HG02885 (cell line): ENCODE data around the gene TRPM3.

Experiments
- ATAC-seq: cut with Tn5 transposase; IDR thresholded peaks from one replicate; pipeline ENCODE4 v1.9.1; 2021; ENCODE audit warnings: mild to moderate bottlenecking; ENCODE audit not compliant: unreplicated experiment, poor library complexity

TRPM3 gene

DNA sequence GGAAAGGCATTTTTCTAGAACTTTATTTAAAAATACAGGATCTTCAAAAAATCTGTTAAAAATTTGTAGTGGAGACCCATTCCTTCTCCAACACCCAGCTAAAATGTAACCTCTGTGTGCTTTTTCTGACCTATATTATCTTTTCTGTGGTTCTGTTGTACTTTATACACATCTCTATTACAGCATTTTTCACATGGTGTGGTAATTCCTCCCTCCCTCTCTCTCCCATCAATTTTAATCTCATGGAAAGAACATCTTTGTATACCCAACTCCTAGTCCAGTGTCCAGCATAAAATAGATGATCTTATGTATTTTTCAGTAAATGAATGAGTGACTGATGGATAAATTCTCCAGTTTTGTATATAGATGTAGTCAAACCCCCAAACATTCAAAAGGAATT is 523.5 kb downstream of the TRPM3 start:
- ATAC-seq, result no peak

- ATAC-seq, result no peak
Observed at GRCh38 chr9:70595211-70595610, 526.2 kb downstream of the TRPM3 start.

DNA sequence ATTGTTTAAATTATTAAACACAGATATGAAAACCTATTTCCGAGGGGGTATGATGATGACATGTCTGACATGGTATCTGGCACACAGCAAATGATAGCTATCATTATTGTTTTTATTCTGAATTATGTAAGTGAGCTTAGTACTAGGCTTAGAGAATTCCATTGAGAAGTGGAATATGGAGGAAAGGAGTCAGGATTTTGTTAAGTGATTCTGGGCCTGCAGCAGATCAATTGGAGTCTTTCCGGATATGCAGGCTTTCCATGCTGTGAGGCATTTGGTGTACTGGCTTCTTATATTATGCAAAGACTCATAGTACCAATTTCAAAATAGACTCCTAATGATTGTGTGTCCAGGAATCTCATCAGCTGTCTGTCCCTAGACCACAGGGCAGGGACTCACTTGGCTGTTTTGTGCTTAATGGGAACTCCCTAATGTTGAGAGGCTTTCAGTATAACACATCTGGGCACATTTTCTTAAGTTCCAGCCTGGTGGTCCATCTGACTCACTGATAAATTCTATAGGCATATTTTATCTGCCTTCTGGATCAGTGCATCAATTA is 527.0 kb downstream of the TRPM3 start:
- ATAC-seq, result no peak

DNA sequence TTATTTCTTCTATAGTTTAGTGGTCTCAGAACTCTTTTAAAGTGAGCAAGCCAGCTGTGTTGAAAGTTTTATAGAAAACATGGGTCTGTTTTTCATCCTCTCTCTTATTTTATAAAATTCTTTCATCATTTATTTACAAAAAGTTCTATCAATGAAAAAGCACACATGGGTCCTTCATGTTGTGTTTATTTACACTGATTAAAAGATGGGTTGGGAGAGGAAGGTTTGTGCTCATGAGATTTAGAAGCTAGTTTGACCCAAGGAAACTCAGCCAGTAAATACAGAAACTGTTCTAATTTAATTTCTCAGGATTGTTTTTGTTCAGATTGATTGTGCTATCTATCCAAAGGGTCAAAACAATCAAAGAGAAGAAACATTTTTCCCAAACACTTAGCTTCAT is 528.2 kb downstream of the TRPM3 start:
- ATAC-seq, result no peak

GRCh38 chr9:70590315-70590677 is 531.1 kb downstream of the TRPM3 start:
- ATAC-seq, result no peak

GRCh38 chr9:70589571-70590314 is 531.7 kb downstream of the TRPM3 start:
- no peak for ATAC-seq

- ATAC-seq, result no peak
Observed at GRCh38 chr9:70588999-70589398, 532.4 kb downstream of the TRPM3 start.

- no peak for ATAC-seq
Observed at GRCh38 chr9:70588381-70588780, 533.0 kb downstream of the TRPM3 start.

DNA sequence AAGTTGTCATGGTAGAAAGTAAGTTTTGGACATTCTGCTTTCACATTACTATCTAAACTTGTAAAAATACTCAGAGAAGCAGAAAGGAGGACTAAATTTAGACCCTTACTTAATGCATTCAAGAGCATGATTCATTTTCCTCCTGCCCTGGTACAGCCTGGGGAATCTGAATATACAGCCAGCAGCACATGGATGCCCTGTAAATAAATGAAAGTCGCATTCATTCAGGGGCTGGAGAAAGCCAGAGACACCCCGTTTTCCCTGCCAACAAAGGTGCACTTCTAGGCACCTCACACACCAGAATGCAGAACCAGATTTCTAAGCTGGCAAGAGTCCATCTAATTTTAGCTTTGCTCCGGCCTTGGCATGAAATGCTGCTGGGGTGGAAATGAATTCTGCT is 534.2 kb downstream of the TRPM3 start:
- no peak for ATAC-seq

GRCh38 chr9:70586476-70586875 is 534.9 kb downstream of the TRPM3 start:
- no peak for ATAC-seq

- no peak for ATAC-seq
Observed at GRCh38 chr9:70581955-70582350, 539.5 kb downstream of the TRPM3 start.

DNA sequence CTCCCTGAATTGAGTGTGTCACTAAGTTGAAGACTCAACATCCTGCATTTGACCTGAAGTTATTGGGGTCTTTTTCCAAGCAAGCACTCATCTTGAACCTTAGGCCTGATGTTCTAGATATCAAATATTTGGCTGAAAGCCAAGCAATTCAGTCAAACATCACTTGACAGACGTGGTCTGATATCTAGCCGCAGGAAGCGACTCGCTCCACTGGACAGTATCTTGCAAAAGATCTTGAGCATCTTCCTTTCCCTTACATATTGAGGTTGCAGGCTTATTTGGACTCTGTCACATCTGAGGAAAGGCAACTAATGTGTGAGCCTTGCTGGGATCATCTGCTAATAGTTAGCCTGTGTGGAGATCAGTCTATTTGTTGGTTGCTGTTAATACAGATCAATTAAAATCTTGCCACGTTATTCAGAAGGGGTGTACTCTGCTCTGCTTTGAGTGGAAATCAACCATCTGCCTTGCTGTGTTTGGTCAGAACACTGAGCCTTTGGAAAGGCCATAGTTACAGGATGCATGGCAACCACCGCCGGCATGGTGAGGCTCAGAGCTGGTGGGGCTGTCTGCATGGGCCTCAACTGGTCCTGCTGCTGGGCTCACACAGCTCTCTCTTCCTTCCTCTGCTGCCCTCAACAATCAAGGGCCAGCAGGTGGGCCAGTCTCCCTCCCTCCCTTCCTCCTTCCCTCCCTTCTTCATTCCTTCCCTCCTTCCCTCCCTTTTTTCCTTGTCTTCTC is 540.0 kb downstream of the TRPM3 start:
- no peak for ATAC-seq

DNA sequence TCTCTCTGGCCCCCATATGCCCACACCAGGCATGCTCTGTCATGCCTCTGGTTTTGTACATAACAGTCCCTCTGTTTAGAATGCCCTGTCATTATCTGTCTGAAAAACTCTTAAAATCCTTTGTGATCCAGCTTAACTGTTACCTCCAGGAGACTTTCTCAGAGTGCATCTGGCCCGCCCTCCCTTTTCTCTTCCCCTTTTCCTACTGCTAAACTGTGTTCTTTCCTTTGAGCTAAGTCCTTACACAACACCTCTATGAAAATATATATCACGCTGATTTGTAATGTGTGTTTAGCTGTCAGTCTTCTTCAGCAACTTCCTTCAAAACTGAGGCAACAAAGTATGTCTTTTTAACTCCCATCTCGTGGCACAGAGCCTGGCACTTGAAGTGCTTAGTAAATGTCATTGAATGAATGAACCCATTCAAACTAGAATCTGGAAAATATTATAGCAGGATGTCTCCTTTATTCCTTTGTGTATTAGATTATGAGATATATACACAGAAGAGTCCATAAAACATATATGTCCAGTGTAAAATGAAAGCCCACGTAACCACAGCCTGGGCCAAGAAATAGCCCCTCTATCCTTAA is 540.7 kb downstream of the TRPM3 start:
- no peak for ATAC-seq

DNA sequence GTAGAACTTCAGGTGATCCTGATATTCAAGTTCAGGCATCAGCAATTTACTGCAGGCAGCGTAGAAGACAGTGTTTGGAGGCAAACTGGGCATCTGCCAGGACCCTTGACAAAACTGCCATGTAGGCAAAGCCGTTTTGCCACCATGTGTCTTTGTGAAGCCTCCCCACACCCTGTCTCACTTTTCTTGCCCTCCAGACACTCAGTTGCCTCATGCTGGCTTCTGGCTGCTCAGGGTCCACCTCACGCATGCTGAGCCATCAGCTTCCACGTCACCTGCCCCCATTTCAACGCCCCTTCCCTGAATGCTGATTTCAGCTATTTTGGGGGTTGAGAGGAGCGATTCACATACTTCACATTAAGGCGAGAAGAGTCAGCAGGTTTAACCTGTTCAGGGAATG is 541.7 kb downstream of the TRPM3 start:
- no peak for ATAC-seq

DNA sequence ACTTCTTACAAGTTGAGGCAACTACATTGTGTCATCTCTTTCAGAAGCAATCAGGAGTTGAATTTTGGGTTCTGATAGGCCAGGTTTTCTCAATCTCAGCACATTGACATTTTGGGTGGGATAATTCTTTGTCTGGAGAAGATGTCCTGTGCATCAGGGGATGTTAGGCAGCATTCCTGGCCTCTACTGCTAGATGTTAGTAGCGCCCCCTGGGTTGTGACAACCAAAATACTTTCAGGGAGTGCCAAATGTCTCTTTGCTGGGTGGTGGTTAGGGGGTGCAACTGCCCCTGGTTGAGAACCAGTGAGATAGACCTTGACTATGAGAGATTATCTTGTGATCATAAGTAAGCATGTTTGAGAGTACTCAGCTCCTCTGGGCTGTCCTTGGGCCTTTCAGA is 542.7 kb downstream of the TRPM3 start:
- no peak for ATAC-seq

DNA sequence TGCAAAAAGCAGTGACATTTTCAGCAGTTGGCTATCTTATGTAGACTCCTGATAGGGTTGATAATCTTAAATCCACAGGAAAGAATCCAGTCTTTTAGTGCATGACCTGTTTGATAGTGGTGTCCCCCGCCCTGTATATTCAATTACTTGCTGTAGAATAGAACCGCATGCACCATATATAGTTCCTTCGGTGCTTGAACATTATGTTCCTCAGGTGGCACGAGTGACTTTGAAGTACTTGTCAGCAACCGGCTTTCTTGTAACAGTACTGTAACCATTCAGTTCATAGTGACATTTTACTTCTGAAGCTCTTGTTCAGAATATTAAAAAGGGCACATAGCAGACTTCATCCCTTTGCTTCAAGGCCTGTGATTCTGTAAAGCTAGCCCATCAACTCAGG is 543.8 kb downstream of the TRPM3 start:
- no peak for ATAC-seq

DNA sequence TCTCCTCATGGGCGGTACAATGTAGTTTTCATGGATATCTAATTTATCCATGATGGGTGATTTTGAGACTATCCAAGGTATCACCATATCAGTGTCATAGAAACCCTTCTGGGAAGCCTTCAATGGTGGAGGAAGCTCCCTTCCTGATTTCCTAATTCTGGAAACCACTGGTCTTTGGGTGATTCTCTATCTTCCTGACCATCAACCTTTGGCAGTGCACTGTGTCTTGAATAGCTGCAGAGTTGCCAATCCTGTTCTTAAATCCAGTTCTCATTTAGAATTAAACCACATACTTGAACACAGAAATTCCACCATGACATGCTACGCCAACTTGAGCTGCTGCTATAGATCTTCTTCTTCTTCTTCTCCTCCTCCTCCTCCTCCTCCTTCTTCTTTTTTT is 545.3 kb downstream of the TRPM3 start:
- ATAC-seq, result no peak

DNA sequence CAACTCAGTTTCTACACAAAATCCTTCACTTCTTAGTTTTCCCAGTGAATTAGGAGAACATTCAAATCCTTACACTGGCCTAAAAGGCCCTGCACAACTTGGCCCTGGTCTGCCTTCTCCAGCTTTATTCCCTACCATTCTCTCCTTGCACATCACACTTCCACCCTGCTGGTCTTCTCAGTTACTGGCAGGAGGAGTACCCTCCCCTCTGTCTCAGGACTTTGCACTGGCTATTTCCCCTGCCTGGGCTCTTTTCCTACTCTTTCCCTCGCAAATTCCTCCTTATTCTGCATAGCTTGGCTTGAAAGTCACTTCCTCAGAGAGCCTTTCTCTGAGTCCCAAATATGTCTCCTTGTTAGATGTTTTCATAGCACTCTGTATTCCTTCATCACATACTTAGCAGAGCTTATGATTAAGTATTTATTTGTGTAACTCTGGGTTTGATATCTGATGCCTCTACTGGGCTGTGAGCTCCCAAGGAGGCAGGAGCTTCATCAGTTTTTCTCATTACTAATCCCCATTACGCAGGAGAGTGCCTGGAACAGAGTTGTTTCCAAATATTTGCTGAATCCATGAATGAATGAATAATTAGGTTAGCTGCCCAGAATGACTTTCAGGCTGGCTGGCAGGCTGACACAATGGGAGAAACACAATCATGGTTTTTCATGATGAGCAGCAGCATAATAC is 547.1 kb downstream of the TRPM3 start:
- no peak for ATAC-seq

DNA sequence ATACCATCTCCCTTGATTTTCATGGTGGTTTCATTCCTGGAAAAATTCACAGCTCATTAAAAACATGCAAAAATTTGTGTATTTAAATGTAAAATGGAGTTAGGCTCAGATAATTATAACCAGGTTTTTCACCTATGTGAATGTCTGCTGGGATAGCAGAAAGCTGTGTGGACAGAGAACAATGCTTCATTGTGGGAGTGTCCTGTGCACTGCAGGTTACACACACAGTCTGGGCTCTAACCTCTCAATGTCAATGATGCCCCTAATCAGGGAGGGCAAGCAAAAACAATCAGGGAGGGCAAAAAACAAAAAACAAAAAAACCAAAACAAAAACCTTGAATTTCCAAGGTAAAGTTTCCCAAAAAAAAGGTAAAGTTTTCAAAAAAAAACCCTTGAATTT is 548.1 kb downstream of the TRPM3 start:
- ATAC-seq, result no peak

- no peak for ATAC-seq
Observed at GRCh38 chr9:70571258-70571657, 550.2 kb downstream of the TRPM3 start.

GRCh38 chr9:70569791-70570190 is 551.6 kb downstream of the TRPM3 start:
- no peak for ATAC-seq
